Thyroid gland (tissue), 4 donors: Measurements from ENCODE around the gene LCTL.

Experiments
- CTCF ChIP-seq, 6 experiments: fragments of 200-600 bp in 3 of 6; fragments of 450-650 bp in 3 of 6; sonication (generic) in 3 of 6; IDR thresholded peaks; one replicate each; pipeline ENCODE4 v1.5.1; 2016 to 2019; ENCODE audit warnings: antibody characterized with exemption in 6 of 6, mild to moderate bottlenecking in 2 of 6, inconsistent platforms in 1 of 6, moderate library complexity in 1 of 6
- POLR2A ChIP-seq, 2 donors: fragments of 450-650 bp; IDR thresholded peaks; one replicate each; pipeline ENCODE4 v1.6.1; 2017; ENCODE audit warnings: antibody characterized with exemption in 2 of 2, mild to moderate bottlenecking in 2 of 2, moderate library complexity in 1 of 2

- TF ChIP-seq CTCF (IDR thresholded peaks at IDR 0.05) (no peak), POLR2A (IDR thresholded peaks at IDR 0.05) (no peak)
Observed at GRCh38 chr15:66609876-66610275, 44.1 kb upstream of the LCTL start.
